KBM-7 (cell line): ENCODE measurements around the gene ARHGAP9.
"Not testable (repeated sequence)": the region's sequence is repeated elsewhere in the genome, so short reads cannot be mapped to it uniquely, and the experiment has no call there.

Source experiments
- DNase-seq: peaks from one replicate; pipeline ENCODE4 v3.0.0-alpha.2; 2015
- in situ Hi-C: fragments of 300-500 bp; cut with MboI; formaldehyde crosslinking; loops from 2 replicates; pipeline ENCODE4 v1.14.3; 2020; ENCODE audit warnings: low sequenced_read_pairs, low pct_unique_long_range_greater_than_20kb, mixed read lengths

Gene ARHGAP9

GRCh38 chr12:57497223-57498131, 17.8 kb upstream of the ARHGAP9 start:
- in situ Hi-C loops: no loop called here
- DNase-seq: no peak

- in situ Hi-C loops: no loop called here
- DNase-seq: no peak
Measured at GRCh38 chr12:57496822-57497221, 17.2 kb upstream of the ARHGAP9 start.

GRCh38 chr12:57495051-57495701, 15.5 kb upstream of the ARHGAP9 start:
- DNase-seq, in situ Hi-C loops: not testable (repeated sequence)

- in situ Hi-C loops: no loop called here
- DNase-seq: peak; percentile 52
Measured at GRCh38 chr12:57491393-57492280, 12.0 kb upstream of the ARHGAP9 start.

GRCh38 chr12:57490126-57490525, 10.5 kb upstream of the ARHGAP9 start:
- in situ Hi-C loops: no loop called here

GRCh38 chr12:57489157-57489641, 9.5 kb upstream of the ARHGAP9 start:
- no peak for DNase-seq
- in situ Hi-C loops: no loop called here

More at GRCh38 chr12:57490126-57490525, 10.5 kb upstream of the ARHGAP9 start:
- DNase-seq: no peak

GRCh38 chr12:57488402-57489156, 8.9 kb upstream of the ARHGAP9 start:
- no peak for DNase-seq
- in situ Hi-C loops: no loop called here

GRCh38 chr12:57487597-57488401, 8.1 kb upstream of the ARHGAP9 start, which contains the start of gene MARS1:
MARS1 (plus strand) TSS chr12:57488068; CDS start chr12:57488091, 23 bp downstream.
- in situ Hi-C loops: no loop called here

GRCh38 chr12:57487055-57487596, 7.5 kb upstream of the ARHGAP9 start:
- no peak for DNase-seq
- in situ Hi-C loops: no loop called here

More at GRCh38 chr12:57487597-57488401, 8.1 kb upstream of the ARHGAP9 start, which contains the start of gene MARS1:
- peak; percentile 98 for DNase-seq

GRCh38 chr12:57485695-57486094, 6.0 kb upstream of the ARHGAP9 start:
- in situ Hi-C loops: no loop called here

GRCh38 chr12:57483466-57483865, 3.8 kb upstream of the ARHGAP9 start:
- DNase-seq: no peak
- in situ Hi-C loops: no loop called here

More at GRCh38 chr12:57485695-57486094, 6.0 kb upstream of the ARHGAP9 start:
- no peak for DNase-seq

- in situ Hi-C loops: no loop called here
- DNase-seq: no peak
Measured at GRCh38 chr12:57481671-57482070, 2.0 kb upstream of the ARHGAP9 start.

GRCh38 chr12:57479043-57479375, 657 bp downstream of the ARHGAP9 start:
- DNase-seq: no peak
- in situ Hi-C loops: no loop called here

- peak; percentile 70 for DNase-seq
- in situ Hi-C loops: no loop called here
Measured at GRCh38 chr12:57477710-57478681, 1.7 kb downstream of the ARHGAP9 start.

- in situ Hi-C loops: no loop called here
Measured at GRCh38 chr12:57476993-57477709, 2.5 kb downstream of the ARHGAP9 start.

More at GRCh38 chr12:57476993-57477709, 2.5 kb downstream of the ARHGAP9 start:
- peak; percentile 23 for DNase-seq
